ENCODE measurements around the gene TBPL1. TPM values are rescaled to one million over a fixed set of nuclear protein-coding genes. Genes with fewer than 3 reads are reported as not detected.

TBPL1 gene
- total RNA-seq, 1 donor: 14.1 TPM

DNA sequence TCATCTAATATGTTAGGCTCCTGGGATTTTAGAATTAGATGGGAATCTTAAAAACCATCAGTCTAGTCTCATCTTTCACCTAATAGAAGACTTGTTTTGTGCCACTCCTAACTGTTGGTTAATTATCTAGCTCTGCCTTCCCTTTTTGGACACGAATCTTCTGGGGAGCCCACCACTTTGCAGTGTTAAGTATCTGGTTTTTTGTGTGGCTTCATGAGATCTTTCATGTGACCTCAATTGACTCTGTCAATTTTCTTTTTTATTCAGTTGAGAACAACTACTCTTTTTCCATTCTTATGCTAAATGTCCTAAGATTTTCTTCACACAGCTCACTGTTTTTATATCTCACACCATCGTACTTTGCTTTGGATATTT, 16.9 kb downstream of the TBPL1 start:
- H3K9me3 ChIP-seq (ENCODE audit: low read depth, low read length): no peaks in the 10 kb centered on the region
- TF ChIP-seq, protein P1, sequence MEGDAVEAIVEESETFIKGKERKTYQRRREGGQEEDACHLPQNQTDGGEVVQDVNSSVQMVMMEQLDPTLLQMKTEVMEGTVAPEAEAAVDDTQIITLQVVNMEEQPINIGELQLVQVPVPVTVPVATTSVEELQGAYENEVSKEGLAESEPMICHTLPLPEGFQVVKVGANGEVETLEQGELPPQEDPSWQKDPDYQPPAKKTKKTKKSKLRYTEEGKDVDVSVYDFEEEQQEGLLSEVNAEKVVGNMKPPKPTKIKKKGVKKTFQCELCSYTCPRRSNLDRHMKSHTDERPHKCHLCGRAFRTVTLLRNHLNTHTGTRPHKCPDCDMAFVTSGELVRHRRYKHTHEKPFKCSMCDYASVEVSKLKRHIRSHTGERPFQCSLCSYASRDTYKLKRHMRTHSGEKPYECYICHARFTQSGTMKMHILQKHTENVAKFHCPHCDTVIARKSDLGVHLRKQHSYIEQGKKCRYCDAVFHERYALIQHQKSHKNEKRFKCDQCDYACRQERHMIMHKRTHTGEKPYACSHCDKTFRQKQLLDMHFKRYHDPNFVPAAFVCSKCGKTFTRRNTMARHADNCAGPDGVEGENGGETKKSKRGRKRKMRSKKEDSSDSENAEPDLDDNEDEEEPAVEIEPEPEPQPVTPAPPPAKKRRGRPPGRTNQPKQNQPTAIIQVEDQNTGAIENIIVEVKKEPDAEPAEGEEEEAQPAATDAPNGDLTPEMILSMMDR (IDR thresholded peaks at IDR 0.05; ENCODE audit: extremely low read depth, low read depth, low read length): no peak
- no peak overlapping the region for H2AFZ ChIP-seq (ENCODE audit: low read length)
- no peak overlapping the region for H3K4me3 ChIP-seq (ENCODE audit: insufficient read depth, low read length)
- H4K20me1 ChIP-seq (ENCODE audit: insufficient read depth, low read length): peaks cover 6% of the 10 kb centered on the region
- H3K79me2 ChIP-seq (ENCODE audit: insufficient read depth, low read length): peaks cover 80% of the 10 kb centered on the region
- H3K4me2 ChIP-seq (ENCODE audit: insufficient read depth, low read length): no peak overlapping the region
- H3K27ac ChIP-seq (ENCODE audit: low read depth, low read length): no peak overlapping the region
- H3K36me3 ChIP-seq (ENCODE audit: insufficient read depth, low read length): no peaks in the 10 kb centered on the region
- H3K27me3 ChIP-seq (ENCODE audit: insufficient read depth, low read length): no peaks in the 10 kb centered on the region
- no peak for DNase-seq (ENCODE audit: insufficient read length, low spot score, missing footprints)
- H3K4me1 ChIP-seq (ENCODE audit: insufficient read depth, low read length): peaks cover 22% of the 10 kb centered on the region

- no peak for DNase-seq (ENCODE audit: insufficient read length, low spot score, missing footprints)
- Histone ChIP-seq H4K20me1 (ENCODE audit: insufficient read depth, low read length) (peaks cover 6% of the 10 kb centered on the region), H3K79me2 (ENCODE audit: insufficient read depth, low read length) (peaks cover 76% of the 10 kb centered on the region)
These were observed 18.8 kb downstream of the TBPL1 start for GRCh38 chr6:133971861-133972260.

GRCh38 chr6:133972388-133972787, 19.4 kb downstream of the TBPL1 start:
- Histone ChIP-seq H3K79me2 (ENCODE audit: insufficient read depth, low read length) (peaks cover 74% of the 10 kb centered on the region), H3K36me3 (ENCODE audit: insufficient read depth, low read length) (no peaks in the 10 kb centered on the region), H3K27me3 (ENCODE audit: insufficient read depth, low read length) (no peaks in the 10 kb centered on the region), H3K4me1 (ENCODE audit: insufficient read depth, low read length) (peaks cover 21% of the 10 kb centered on the region), H2AFZ (ENCODE audit: low read length) (no peak overlapping the region), H3K4me3 (ENCODE audit: insufficient read depth, low read length) (no peak overlapping the region), H4K20me1 (ENCODE audit: insufficient read depth, low read length) (peaks cover 6% of the 10 kb centered on the region), H3K27ac (ENCODE audit: low read depth, low read length) (peak overlapping the region; percentile 32), H3K9me3 (ENCODE audit: low read depth, low read length) (no peaks in the 10 kb centered on the region), H3K4me2 (ENCODE audit: insufficient read depth, low read length) (no peak overlapping the region)
- no peak for DNase-seq (ENCODE audit: insufficient read length, low spot score, missing footprints)
- TF ChIP-seq, protein P1 (IDR thresholded peaks at IDR 0.05; ENCODE audit: extremely low read depth, low read depth, low read length): no peak

More at GRCh38 chr6:133971861-133972260, 18.8 kb downstream of the TBPL1 start:
- H3K4me3 ChIP-seq (ENCODE audit: insufficient read depth, low read length): no peak overlapping the region
- no peak overlapping the region for H2AFZ ChIP-seq (ENCODE audit: low read length)
- no peaks in the 10 kb centered on the region for H3K27me3 ChIP-seq (ENCODE audit: insufficient read depth, low read length)
- H3K27ac ChIP-seq (ENCODE audit: low read depth, low read length): no peak overlapping the region
- no peaks in the 10 kb centered on the region for H3K9me3 ChIP-seq (ENCODE audit: low read depth, low read length)
- H3K4me2 ChIP-seq (ENCODE audit: insufficient read depth, low read length): no peak overlapping the region
- TF ChIP-seq, protein P1 (IDR thresholded peaks at IDR 0.05; ENCODE audit: extremely low read depth, low read depth, low read length): no peak
- H3K36me3 ChIP-seq (ENCODE audit: insufficient read depth, low read length): no peaks in the 10 kb centered on the region
- peaks cover 22% of the 10 kb centered on the region for H3K4me1 ChIP-seq (ENCODE audit: insufficient read depth, low read length)

DNA sequence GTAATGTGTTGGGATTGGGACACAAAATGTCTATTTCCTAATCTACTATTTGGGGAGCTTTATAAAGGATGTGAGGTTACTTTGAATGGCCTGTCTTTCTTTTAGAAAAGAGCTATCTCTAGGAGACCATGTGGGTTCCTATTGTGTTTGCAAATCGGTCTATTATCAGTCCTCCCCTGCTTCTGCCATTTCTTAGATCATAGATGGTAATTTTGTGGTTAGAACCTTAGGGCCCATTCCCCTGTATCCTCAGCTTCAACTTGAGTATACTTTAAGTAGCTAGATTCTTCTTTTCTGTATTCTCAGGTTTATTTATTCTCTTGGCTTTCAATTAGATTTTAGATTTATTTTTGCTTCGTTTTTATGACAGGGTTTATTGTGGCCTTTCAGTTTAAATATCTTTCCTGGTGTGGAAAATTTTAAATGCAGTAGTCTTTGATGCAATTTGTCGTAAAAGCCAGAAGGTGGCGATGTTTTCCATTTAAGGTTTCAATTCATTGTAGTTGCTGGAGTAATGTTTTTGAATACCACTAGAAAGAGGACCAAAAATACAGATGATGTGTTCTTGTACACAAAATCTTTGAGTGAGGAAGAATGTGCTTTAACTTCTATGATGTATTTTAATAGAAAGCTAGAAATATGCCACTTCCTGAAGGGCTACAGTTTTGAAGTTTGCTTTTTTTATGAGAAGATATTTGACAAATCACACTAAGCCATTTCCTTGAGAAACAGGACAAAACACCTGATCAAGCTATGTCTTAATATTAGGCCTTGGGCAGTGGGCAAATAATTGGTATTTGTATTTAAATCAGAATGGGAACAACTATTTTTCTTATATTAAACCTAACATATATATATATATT, 20.3 kb downstream of the TBPL1 start:
- Histone ChIP-seq H3K27ac (ENCODE audit: low read depth, low read length) (peak overlapping the region; percentile 32), H3K4me1 (ENCODE audit: insufficient read depth, low read length) (peaks cover 23% of the 10 kb centered on the region), H3K9me3 (ENCODE audit: low read depth, low read length) (no peaks in the 10 kb centered on the region), H3K27me3 (ENCODE audit: insufficient read depth, low read length) (no peaks in the 10 kb centered on the region), H3K79me2 (ENCODE audit: insufficient read depth, low read length) (peaks cover 79% of the 10 kb centered on the region), H3K36me3 (ENCODE audit: insufficient read depth, low read length) (no peaks in the 10 kb centered on the region), H3K4me2 (ENCODE audit: insufficient read depth, low read length) (peak overlapping the region; percentile 7), H4K20me1 (ENCODE audit: insufficient read depth, low read length) (peaks cover 12% of the 10 kb centered on the region), H3K4me3 (ENCODE audit: insufficient read depth, low read length) (no peak overlapping the region), H2AFZ (ENCODE audit: low read length) (no peak overlapping the region)
- TF ChIP-seq, protein P1 (IDR thresholded peaks at IDR 0.05; ENCODE audit: extremely low read depth, low read depth, low read length): peak; percentile 67
- DNase-seq (ENCODE audit: insufficient read length, low spot score, missing footprints): no peak

Measured in osteoblast (primary cell).